Mesendoderm (in vitro differentiated cells): ENCODE results near the gene MLF1.

Experiments
- DNase-seq: peaks from one replicate; pipeline ENCODE4 v3.0.0; 2013
- H2AK5ac ChIP-seq: 2 replicates; pipeline ENCODE4 v1.6.1; 2013; ENCODE audit warnings: low read length, inconsistent platforms
- H2BK120ac ChIP-seq: 2 replicates; pipeline ENCODE4 v1.6.1; 2013; ENCODE audit warnings: low read depth, mild to moderate bottlenecking, low read length, moderate library complexity, mixed read lengths
- H2BK15ac ChIP-seq: replicated peaks from 2 replicates; pipeline ENCODE4 v1.6.1; 2013; ENCODE audit warnings: low read depth, mild to moderate bottlenecking, moderate library complexity
- H2BK5ac ChIP-seq: 2 replicates; pipeline ENCODE4 v1.6.1; 2013; ENCODE audit warnings: low read length, inconsistent platforms
- H3K18ac ChIP-seq: 2 replicates; pipeline ENCODE4 v1.6.1; 2013; ENCODE audit warnings: mild to moderate bottlenecking, low read length, mixed read lengths
- H3K23ac ChIP-seq: one replicate; pipeline ENCODE4 v1.6.1; 2013; ENCODE audit warnings: low read length
- H3K27ac ChIP-seq: 2 replicates; pipeline ENCODE4 v1.5.1; 2013; ENCODE audit warnings: low read depth, mild to moderate bottlenecking, inconsistent platforms, low read length, moderate library complexity
- H3K27me3 ChIP-seq: 2 replicates; pipeline ENCODE4 v1.6.1; 2013; ENCODE audit warnings: low read length, control low read depth, mild to moderate bottlenecking, inconsistent platforms; ENCODE audit not compliant: insufficient read depth, poor library complexity
- H3K36me3 ChIP-seq: 2 replicates; pipeline ENCODE4 v1.6.1; 2013; ENCODE audit warnings: low read length, inconsistent platforms; ENCODE audit not compliant: control insufficient read depth, insufficient read depth
- H3K4ac ChIP-seq: one replicate; pipeline ENCODE4 v1.6.1; 2013; ENCODE audit warnings: low read depth, mild to moderate bottlenecking, low read length, moderate library complexity
- H3K4me1 ChIP-seq: 2 replicates; pipeline ENCODE4 v1.6.1; 2013; ENCODE audit warnings: low read depth, low read length, inconsistent platforms; ENCODE audit not compliant: control insufficient read depth
- H3K4me2 ChIP-seq: 2 replicates; pipeline ENCODE4 v1.6.1; 2013; ENCODE audit warnings: low read length
- H3K4me3 ChIP-seq: 2 replicates; pipeline ENCODE4 v1.5.1; 2013; ENCODE audit warnings: mild to moderate bottlenecking, low read length
- H3K56ac ChIP-seq: one replicate; pipeline ENCODE4 v1.6.1; 2013; ENCODE audit warnings: low read length
- H3K79me1 ChIP-seq: 2 replicates; pipeline ENCODE4 v1.6.1; 2013; ENCODE audit warnings: low read length, inconsistent platforms
- H3K79me2 ChIP-seq: 2 replicates; pipeline ENCODE4 v1.6.1; 2013; ENCODE audit warnings: mild to moderate bottlenecking, low read length; ENCODE audit not compliant: control insufficient read depth, insufficient read depth
- H3K9ac ChIP-seq: 2 replicates; pipeline ENCODE4 v1.6.1; 2013; ENCODE audit warnings: low read length, inconsistent platforms
- H4K5ac ChIP-seq: one replicate; pipeline ENCODE4 v1.6.1; 2013; ENCODE audit warnings: low read length
- H4K8ac ChIP-seq: one replicate; pipeline ENCODE4 v1.6.1; 2013; ENCODE audit warnings: low read depth, mild to moderate bottlenecking, control low read depth, low read length, moderate library complexity
- WGBS: extraction: QIAGEN DNeasy Blood & Tissue Kit; methylation state at CpG from one replicate; pipeline ENCODE4 v1.1.7; 2013; ENCODE audit warnings: low lambda C conversion rate, missing lambda C conversion rate; ENCODE audit not compliant: insufficient coverage; ENCODE audit errors: extremely low coverage; 5-methylcytosine and 5-hydroxymethylcytosine counted together

The MLF1 gene

DNA sequence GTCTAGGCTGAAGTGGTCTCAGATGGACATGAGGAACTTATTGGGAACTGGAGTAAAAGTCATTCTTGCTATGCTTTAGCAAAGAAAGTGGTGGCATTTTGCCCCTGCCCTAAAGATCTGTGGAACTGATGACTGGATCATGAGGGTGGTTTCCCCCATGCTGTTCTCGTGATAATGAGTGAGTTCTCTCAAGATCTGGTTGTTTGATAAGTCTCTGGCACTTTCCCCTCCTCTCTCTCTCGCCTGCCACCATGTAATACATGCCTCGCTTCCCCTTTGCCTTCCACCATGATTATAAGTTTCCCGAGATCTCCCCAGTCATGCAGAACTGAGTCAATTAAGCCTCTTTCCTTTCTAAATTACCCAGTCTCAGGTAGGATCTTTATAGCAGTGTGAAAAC is 11.5 kb upstream of the MLF1 start:
- no peak overlapping the region for H3K56ac ChIP-seq
- WGBS = no CpG with 5 or more reads among the region's 4 CpGs
- no peaks in the 10 kb centered on the region for H3K36me3 ChIP-seq
- no peak overlapping the region for H2BK15ac ChIP-seq
- no peaks in the 10 kb centered on the region for H3K79me2 ChIP-seq
- H3K18ac ChIP-seq = no peak overlapping the region
- no peak overlapping the region for H2AK5ac ChIP-seq
- no peak overlapping the region for H3K4me3 ChIP-seq
- H4K5ac ChIP-seq = no peak overlapping the region
- no peaks in the 10 kb centered on the region for H3K79me1 ChIP-seq
- no peak overlapping the region for H2BK120ac ChIP-seq
- no peak overlapping the region for H3K27ac ChIP-seq
- no peak overlapping the region for H3K9ac ChIP-seq
- H3K4me1 ChIP-seq = no peaks in the 10 kb centered on the region
- H3K4ac ChIP-seq = no peak overlapping the region
- no peak overlapping the region for H3K4me2 ChIP-seq
- no peak overlapping the region for H4K8ac ChIP-seq
- no peak overlapping the region for H3K23ac ChIP-seq
- H2BK5ac ChIP-seq = no peak overlapping the region
- DNase-seq = no peak
- H3K27me3 ChIP-seq = no peaks in the 10 kb centered on the region

GRCh38 chr3:158560979-158561378 is 10.0 kb upstream of the MLF1 start:
- Histone ChIP-seq H3K4me3 (no peak overlapping the region), H3K18ac (no peak overlapping the region)
- WGBS = no CpG with 5 or more reads among the region's 1 CpG

DNA sequence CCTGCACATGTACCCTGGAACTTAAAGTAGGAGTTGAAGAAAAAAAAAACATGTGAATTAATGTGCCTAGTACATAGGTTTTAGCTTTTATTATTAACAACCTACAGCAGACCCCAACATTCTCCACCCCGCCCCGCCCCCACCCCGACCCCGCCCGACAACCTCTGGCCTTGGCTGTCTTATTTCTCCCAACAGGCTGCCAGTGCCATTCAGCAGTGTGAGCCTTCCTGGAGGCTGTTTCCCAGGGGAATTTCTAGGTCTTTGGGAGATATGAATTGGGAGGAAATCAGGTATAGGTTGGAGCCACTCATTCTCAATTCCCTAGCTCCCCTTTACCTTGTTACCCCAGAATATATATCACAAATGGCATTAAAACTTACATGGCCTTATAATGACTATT is 8.3 kb upstream of the MLF1 start:
- no peak overlapping the region for H3K4ac ChIP-seq
- no CpG with 5 or more reads among the region's 5 CpGs for WGBS
- no peak overlapping the region for H4K5ac ChIP-seq
- H3K18ac ChIP-seq = no peak overlapping the region
- no peaks in the 10 kb centered on the region for H3K36me3 ChIP-seq
- H3K27ac ChIP-seq = no peak overlapping the region
- H3K27me3 ChIP-seq = no peaks in the 10 kb centered on the region
- no peak overlapping the region for H3K23ac ChIP-seq
- no peak overlapping the region for H3K4me3 ChIP-seq
- no peak for DNase-seq
- no peak overlapping the region for H2BK5ac ChIP-seq
- H4K8ac ChIP-seq = peak overlapping the region; percentile 56
- H3K79me1 ChIP-seq = no peaks in the 10 kb centered on the region
- no peaks in the 10 kb centered on the region for H3K4me1 ChIP-seq
- no peak overlapping the region for H2AK5ac ChIP-seq
- H3K9ac ChIP-seq = no peak overlapping the region
- H2BK15ac ChIP-seq = no peak overlapping the region
- H3K79me2 ChIP-seq = no peaks in the 10 kb centered on the region
- no peak overlapping the region for H3K56ac ChIP-seq
- no peak overlapping the region for H3K4me2 ChIP-seq
- H2BK120ac ChIP-seq = no peak overlapping the region

More at GRCh38 chr3:158560979-158561378, 10.0 kb upstream of the MLF1 start:
- H3K36me3 ChIP-seq = no peaks in the 10 kb centered on the region
- no peaks in the 10 kb centered on the region for H3K79me2 ChIP-seq
- H2BK120ac ChIP-seq = no peak overlapping the region
- H2BK5ac ChIP-seq = no peak overlapping the region
- no peak overlapping the region for H2BK15ac ChIP-seq
- DNase-seq = no peak
- no peaks in the 10 kb centered on the region for H3K27me3 ChIP-seq
- H3K9ac ChIP-seq = no peak overlapping the region
- no peak overlapping the region for H3K56ac ChIP-seq
- H3K4ac ChIP-seq = no peak overlapping the region
- H3K23ac ChIP-seq = no peak overlapping the region
- no peak overlapping the region for H2AK5ac ChIP-seq
- H3K79me1 ChIP-seq = no peaks in the 10 kb centered on the region
- no peak overlapping the region for H4K8ac ChIP-seq
- no peak overlapping the region for H4K5ac ChIP-seq
- no peaks in the 10 kb centered on the region for H3K4me1 ChIP-seq
- no peak overlapping the region for H3K27ac ChIP-seq
- no peak overlapping the region for H3K4me2 ChIP-seq

DNA sequence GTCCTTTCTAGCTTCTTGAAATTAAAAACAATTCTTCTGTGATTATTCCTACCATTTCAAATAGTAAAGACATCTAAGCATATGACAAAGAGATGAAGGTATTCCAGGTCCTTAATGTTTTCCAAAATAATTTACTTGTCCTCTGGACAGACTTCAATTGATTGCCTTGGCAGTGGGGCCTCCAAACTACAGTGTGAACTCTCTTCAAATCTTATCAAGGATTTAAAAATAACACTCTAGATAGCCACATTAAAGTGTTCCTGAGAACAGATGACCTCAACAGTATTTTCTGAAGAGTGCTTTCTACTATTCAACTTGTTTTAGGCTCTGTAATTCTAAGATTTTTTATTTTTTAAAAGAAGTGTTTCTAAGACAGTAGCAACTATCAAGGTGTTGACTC is 7.9 kb upstream of the MLF1 start:
- no peak overlapping the region for H4K5ac ChIP-seq
- H3K36me3 ChIP-seq = no peaks in the 10 kb centered on the region
- no peak overlapping the region for H4K8ac ChIP-seq
- H2BK120ac ChIP-seq = no peak overlapping the region
- H3K56ac ChIP-seq = no peak overlapping the region
- H3K18ac ChIP-seq = no peak overlapping the region
- H3K79me1 ChIP-seq = no peaks in the 10 kb centered on the region
- DNase-seq = no peak
- no peaks in the 10 kb centered on the region for H3K27me3 ChIP-seq
- H3K4me2 ChIP-seq = no peak overlapping the region
- no peak overlapping the region for H2BK15ac ChIP-seq
- H3K4me3 ChIP-seq = no peak overlapping the region
- H3K27ac ChIP-seq = no peak overlapping the region
- no peak overlapping the region for H3K9ac ChIP-seq
- no peak overlapping the region for H3K4ac ChIP-seq
- H2BK5ac ChIP-seq = no peak overlapping the region
- H3K4me1 ChIP-seq = no peaks in the 10 kb centered on the region
- no peaks in the 10 kb centered on the region for H3K79me2 ChIP-seq
- no peak overlapping the region for H2AK5ac ChIP-seq
- no peak overlapping the region for H3K23ac ChIP-seq

- Histone ChIP-seq H3K27me3 (no peaks in the 10 kb centered on the region), H2AK5ac (no peak overlapping the region), H3K18ac (no peak overlapping the region), H3K36me3 (no peaks in the 10 kb centered on the region), H2BK120ac (no peak overlapping the region), H2BK5ac (no peak overlapping the region), H2BK15ac (no peak overlapping the region), H3K4me3 (no peak overlapping the region), H3K79me2 (no peaks in the 10 kb centered on the region), H3K4me1 (no peaks in the 10 kb centered on the region), H3K4ac (no peak overlapping the region), H3K4me2 (no peak overlapping the region), H3K9ac (no peak overlapping the region), H4K8ac (no peak overlapping the region), H3K56ac (no peak overlapping the region), H4K5ac (no peak overlapping the region), H3K27ac (no peak overlapping the region), H3K79me1 (no peaks in the 10 kb centered on the region), H3K23ac (no peak overlapping the region)
- no CpG with 5 or more reads among the region's 6 CpGs for WGBS
- DNase-seq = no peak
Measured at GRCh38 chr3:158565076-158565475, 5.9 kb upstream of the MLF1 start.

- Histone ChIP-seq H3K18ac (no peak overlapping the region), H3K27ac (no peak overlapping the region), H3K4me2 (no peak overlapping the region), H2BK15ac (no peak overlapping the region), H2BK5ac (no peak overlapping the region), H2BK120ac (no peak overlapping the region), H3K4me3 (no peak overlapping the region), H3K56ac (no peak overlapping the region), H4K8ac (no peak overlapping the region), H3K4ac (no peak overlapping the region), H3K79me2 (no peaks in the 10 kb centered on the region), H3K23ac (no peak overlapping the region), H3K4me1 (no peaks in the 10 kb centered on the region), H3K9ac (no peak overlapping the region), H3K79me1 (no peaks in the 10 kb centered on the region), H3K36me3 (no peaks in the 10 kb centered on the region), H2AK5ac (no peak overlapping the region), H4K5ac (no peak overlapping the region), H3K27me3 (no peaks in the 10 kb centered on the region)
- no peak for DNase-seq
- WGBS = no CpG with 5 or more reads among the region's 3 CpGs
Measured at GRCh38 chr3:158568784-158569183, 2.2 kb upstream of the MLF1 start.
